NCI-H128 (cell line): ENCODE data around the gene TPCN2.

ENCODE experiments used
- DNase-seq: peaks from one replicate; lab custom pipeline; 2025; ENCODE audit not compliant: unreplicated experiment; lab: John Stamatoyannopoulos, UW

The TPCN2 gene

GRCh38 chr11:69035946-69036340, 12.8 kb upstream of the TPCN2 start:
- no peak for DNase-seq

- DNase-seq, result no peak
These were observed 11.7 kb upstream of the TPCN2 start for GRCh38 chr11:69037074-69037473.

GRCh38 chr11:69037544-69037943, 11.2 kb upstream of the TPCN2 start:
- DNase-seq, result no peak

GRCh38 chr11:69039501-69039900, 9.2 kb upstream of the TPCN2 start:
- no peak for DNase-seq

GRCh38 chr11:69040051-69040450, 8.7 kb upstream of the TPCN2 start:
- DNase-seq, result no peak

- DNase-seq, result no peak
These were observed 8.0 kb upstream of the TPCN2 start for GRCh38 chr11:69040581-69041260.

GRCh38 chr11:69041516-69041915, 7.2 kb upstream of the TPCN2 start:
- DNase-seq, result no peak

GRCh38 chr11:69044111-69045013, 4.4 kb upstream of the TPCN2 start:
- DNase-seq, result no peak

GRCh38 chr11:69048031-69048693, 570 bp upstream of the TPCN2 start:
- DNase-seq, result no peak

- DNase-seq, result no peak
These were observed 747 bp downstream of the TPCN2 start for GRCh38 chr11:69049490-69049867.

- DNase-seq, result no peak
These were observed 2.1 kb downstream of the TPCN2 start for GRCh38 chr11:69050592-69051380.

- no peak for DNase-seq
These were observed 2.9 kb downstream of the TPCN2 start for GRCh38 chr11:69051381-69052342.

- DNase-seq, result no peak
These were observed 3.8 kb downstream of the TPCN2 start for GRCh38 chr11:69052343-69053168.

- DNase-seq, result no peak
These were observed 4.4 kb downstream of the TPCN2 start for GRCh38 chr11:69053169-69053477.

- no peak for DNase-seq
These were observed 5.0 kb downstream of the TPCN2 start for GRCh38 chr11:69053546-69054396.

- no peak for DNase-seq
These were observed 5.9 kb downstream of the TPCN2 start for GRCh38 chr11:69054397-69055211.

- DNase-seq, result no peak
These were observed 6.5 kb downstream of the TPCN2 start for GRCh38 chr11:69055212-69055586.
